ENCODE data around the gene EHD2.

DNA sequence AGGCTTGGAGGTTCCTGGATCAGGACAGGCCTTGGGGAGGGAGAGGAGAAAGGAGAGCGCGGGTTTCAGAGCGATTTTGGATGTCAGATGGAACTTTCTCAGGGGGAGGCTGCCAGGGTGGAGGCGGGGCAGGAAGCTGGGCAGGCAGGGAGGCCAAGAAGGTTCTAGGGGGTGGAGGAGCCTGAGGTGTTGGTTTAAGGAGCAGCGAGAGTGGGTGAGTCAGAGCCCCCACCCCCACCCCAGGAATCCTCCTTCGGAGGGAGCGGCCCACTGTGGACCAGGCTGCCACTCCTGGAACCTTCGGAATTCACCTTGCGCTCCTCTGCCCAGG is 16.2 kb downstream of the EHD2 start:
- TF ChIP-seq, protein P1, sequence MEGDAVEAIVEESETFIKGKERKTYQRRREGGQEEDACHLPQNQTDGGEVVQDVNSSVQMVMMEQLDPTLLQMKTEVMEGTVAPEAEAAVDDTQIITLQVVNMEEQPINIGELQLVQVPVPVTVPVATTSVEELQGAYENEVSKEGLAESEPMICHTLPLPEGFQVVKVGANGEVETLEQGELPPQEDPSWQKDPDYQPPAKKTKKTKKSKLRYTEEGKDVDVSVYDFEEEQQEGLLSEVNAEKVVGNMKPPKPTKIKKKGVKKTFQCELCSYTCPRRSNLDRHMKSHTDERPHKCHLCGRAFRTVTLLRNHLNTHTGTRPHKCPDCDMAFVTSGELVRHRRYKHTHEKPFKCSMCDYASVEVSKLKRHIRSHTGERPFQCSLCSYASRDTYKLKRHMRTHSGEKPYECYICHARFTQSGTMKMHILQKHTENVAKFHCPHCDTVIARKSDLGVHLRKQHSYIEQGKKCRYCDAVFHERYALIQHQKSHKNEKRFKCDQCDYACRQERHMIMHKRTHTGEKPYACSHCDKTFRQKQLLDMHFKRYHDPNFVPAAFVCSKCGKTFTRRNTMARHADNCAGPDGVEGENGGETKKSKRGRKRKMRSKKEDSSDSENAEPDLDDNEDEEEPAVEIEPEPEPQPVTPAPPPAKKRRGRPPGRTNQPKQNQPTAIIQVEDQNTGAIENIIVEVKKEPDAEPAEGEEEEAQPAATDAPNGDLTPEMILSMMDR (IDR thresholded peaks at IDR 0.05; ENCODE audit: poor library complexity, severe bottlenecking) = no peak
- TF ChIP-seq EP300 (conservative IDR thresholded peaks at IDR 0.05; ENCODE audit: poor library complexity, severe bottlenecking) (no peak), RAD21 (conservative IDR thresholded peaks at IDR 0.05) (no peak), POLR2AphosphoS5 (IDR thresholded peaks at IDR 0.05) (no peak), MXI1 (conservative IDR thresholded peaks at IDR 0.05; ENCODE audit: poor library complexity, severe bottlenecking) (no peak), TAF1 (IDR thresholded peaks at IDR 0.05; ENCODE audit: low read depth) (no peak), EZH2 (IDR thresholded peaks at IDR 0.05; ENCODE audit: borderline replicate concordance, insufficient read depth, low read length, poor library complexity, severe bottlenecking) (no peak)

Measured in neural cell (in vitro differentiated cells).